ENCODE results near the gene MYOCOS.

DNA sequence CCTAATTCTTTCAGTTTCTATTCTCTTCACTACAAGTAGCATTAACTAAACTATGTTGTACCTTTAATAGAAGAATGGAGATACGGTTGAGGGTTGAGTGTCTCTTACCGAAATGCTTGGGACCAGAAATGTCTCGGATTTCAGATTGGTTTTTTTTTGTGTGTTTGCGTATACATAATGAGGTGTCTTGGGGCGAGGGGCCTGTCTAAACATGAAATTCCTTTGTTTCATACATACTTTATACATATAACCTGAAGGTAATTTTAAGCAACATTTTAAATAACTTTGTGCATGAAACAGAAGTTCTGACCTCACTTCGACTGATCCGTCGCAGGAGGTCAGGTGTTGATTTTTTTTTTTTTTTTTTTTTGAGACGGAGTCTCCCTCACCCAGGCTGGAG is 36.3 kb upstream of the MYOCOS start:
- TF ChIP-seq, protein P1, sequence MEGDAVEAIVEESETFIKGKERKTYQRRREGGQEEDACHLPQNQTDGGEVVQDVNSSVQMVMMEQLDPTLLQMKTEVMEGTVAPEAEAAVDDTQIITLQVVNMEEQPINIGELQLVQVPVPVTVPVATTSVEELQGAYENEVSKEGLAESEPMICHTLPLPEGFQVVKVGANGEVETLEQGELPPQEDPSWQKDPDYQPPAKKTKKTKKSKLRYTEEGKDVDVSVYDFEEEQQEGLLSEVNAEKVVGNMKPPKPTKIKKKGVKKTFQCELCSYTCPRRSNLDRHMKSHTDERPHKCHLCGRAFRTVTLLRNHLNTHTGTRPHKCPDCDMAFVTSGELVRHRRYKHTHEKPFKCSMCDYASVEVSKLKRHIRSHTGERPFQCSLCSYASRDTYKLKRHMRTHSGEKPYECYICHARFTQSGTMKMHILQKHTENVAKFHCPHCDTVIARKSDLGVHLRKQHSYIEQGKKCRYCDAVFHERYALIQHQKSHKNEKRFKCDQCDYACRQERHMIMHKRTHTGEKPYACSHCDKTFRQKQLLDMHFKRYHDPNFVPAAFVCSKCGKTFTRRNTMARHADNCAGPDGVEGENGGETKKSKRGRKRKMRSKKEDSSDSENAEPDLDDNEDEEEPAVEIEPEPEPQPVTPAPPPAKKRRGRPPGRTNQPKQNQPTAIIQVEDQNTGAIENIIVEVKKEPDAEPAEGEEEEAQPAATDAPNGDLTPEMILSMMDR (conservative IDR thresholded peaks at IDR 0.05; ENCODE audit: low read depth, low read length) = no peak
- TF ChIP-seq, protein P2, sequence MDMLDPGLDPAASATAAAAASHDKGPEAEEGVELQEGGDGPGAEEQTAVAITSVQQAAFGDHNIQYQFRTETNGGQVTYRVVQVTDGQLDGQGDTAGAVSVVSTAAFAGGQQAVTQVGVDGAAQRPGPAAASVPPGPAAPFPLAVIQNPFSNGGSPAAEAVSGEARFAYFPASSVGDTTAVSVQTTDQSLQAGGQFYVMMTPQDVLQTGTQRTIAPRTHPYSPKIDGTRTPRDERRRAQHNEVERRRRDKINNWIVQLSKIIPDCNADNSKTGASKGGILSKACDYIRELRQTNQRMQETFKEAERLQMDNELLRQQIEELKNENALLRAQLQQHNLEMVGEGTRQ (IDR thresholded peaks at IDR 0.05; ENCODE audit: low read depth, low read length) = no peak
- TF ChIP-seq FOS (IDR thresholded peaks at IDR 0.05; ENCODE audit: low read depth, low read length) (no peak), RFX5 (IDR thresholded peaks at IDR 0.05; ENCODE audit: low read depth, low read length) (no peak), BHLHE40 (IDR thresholded peaks at IDR 0.05; ENCODE audit: low read depth, low read length) (no peak), POLR2A (IDR thresholded peaks at IDR 0.05; ENCODE audit: low read depth, low read length) (no peak), MXI1 (IDR thresholded peaks at IDR 0.05; ENCODE audit: borderline replicate concordance, low read depth, low read length) (no peak), SMC3 (IDR thresholded peaks at IDR 0.05; ENCODE audit: low read depth, low read length) (no peak), RAD21 (IDR thresholded peaks at IDR 0.05; ENCODE audit: low read length) (no peak), RCOR1 (IDR thresholded peaks at IDR 0.05; ENCODE audit: insufficient replicate concordance, low read length) (no peak), CEBPB (IDR thresholded peaks at IDR 0.05; ENCODE audit: low read depth, low read length) (no peak), NFE2L2 (IDR thresholded peaks at IDR 0.05; ENCODE audit: low read depth, low read length) (no peak)

All from IMR-90 (cell line).